Panc1 (cell line): ENCODE results near the gene ZBTB7C.

ENCODE experiments used
- POLR2AphosphoS5 ChIP-seq: IDR thresholded peaks from 2 replicates; pipeline ENCODE4 v1.6.1; 2012; ENCODE audit warnings: mild to moderate bottlenecking, low read depth, low read length, moderate library complexity
- SIN3A ChIP-seq: IDR thresholded peaks from 2 replicates; pipeline ENCODE4 v1.6.1; 2012; ENCODE audit warnings: low read depth, mild to moderate bottlenecking, low read length, moderate library complexity, borderline replicate concordance; ENCODE audit not compliant: insufficient read depth
- TCF7L2 ChIP-seq: IDR thresholded peaks from 2 replicates; pipeline ENCODE4 v1.6.1; 2011; ENCODE audit warnings: mild to moderate bottlenecking, low read depth, low read length, inconsistent platforms
- TF ChIP-seq, protein P1 (sequence below): fragments of 450-650 bp; IDR thresholded peaks from 2 replicates; pipeline ENCODE4 v1.5.1; 2017; ENCODE audit warnings: mild to moderate bottlenecking
- TF ChIP-seq, protein P2 (sequence below), 2 experiments: IDR thresholded peaks; 2 replicates each; pipeline ENCODE4 v1.6.1; 2011 to 2012; ENCODE audit warnings: low read depth in 2 of 2, control low read depth in 1 of 2, low read length in 1 of 2, mild to moderate bottlenecking in 1 of 2, moderate library complexity in 1 of 2; ENCODE audit not compliant: insufficient read depth in 1 of 2

DNA sequence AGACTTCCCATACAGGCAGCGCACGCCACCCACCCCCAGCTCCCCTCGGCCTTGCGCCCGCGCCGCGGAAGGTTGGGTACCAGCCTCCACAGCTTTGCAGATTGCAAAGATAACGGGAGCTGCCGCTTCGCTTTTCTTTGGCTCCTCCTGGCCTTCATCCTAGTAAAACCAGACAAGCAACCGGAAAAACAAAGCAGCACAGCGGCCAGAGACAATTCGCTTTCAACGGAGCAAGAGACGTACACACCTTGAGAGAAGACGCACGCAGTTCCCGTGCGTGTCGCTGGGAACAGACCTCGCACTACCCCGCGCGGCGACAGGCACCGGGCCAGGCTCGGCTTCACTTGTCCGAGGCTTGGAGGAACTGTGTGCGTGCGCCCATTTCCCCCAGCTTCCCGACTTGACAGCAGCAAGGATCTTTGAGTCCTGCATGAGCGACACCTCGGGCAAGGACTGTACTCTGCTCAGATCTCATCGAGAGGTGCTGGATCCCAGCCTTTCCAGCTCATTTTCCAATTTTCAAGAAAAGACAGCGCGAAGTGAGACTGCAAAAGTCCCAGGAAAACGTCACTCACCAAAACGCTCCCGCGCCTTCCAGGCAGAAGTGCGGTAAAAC is 964 bp downstream of the ZBTB7C start:
- TF ChIP-seq, protein P1, sequence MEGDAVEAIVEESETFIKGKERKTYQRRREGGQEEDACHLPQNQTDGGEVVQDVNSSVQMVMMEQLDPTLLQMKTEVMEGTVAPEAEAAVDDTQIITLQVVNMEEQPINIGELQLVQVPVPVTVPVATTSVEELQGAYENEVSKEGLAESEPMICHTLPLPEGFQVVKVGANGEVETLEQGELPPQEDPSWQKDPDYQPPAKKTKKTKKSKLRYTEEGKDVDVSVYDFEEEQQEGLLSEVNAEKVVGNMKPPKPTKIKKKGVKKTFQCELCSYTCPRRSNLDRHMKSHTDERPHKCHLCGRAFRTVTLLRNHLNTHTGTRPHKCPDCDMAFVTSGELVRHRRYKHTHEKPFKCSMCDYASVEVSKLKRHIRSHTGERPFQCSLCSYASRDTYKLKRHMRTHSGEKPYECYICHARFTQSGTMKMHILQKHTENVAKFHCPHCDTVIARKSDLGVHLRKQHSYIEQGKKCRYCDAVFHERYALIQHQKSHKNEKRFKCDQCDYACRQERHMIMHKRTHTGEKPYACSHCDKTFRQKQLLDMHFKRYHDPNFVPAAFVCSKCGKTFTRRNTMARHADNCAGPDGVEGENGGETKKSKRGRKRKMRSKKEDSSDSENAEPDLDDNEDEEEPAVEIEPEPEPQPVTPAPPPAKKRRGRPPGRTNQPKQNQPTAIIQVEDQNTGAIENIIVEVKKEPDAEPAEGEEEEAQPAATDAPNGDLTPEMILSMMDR, result no peak
- TF ChIP-seq TCF7L2, result no peak
- TF ChIP-seq, protein P2, sequence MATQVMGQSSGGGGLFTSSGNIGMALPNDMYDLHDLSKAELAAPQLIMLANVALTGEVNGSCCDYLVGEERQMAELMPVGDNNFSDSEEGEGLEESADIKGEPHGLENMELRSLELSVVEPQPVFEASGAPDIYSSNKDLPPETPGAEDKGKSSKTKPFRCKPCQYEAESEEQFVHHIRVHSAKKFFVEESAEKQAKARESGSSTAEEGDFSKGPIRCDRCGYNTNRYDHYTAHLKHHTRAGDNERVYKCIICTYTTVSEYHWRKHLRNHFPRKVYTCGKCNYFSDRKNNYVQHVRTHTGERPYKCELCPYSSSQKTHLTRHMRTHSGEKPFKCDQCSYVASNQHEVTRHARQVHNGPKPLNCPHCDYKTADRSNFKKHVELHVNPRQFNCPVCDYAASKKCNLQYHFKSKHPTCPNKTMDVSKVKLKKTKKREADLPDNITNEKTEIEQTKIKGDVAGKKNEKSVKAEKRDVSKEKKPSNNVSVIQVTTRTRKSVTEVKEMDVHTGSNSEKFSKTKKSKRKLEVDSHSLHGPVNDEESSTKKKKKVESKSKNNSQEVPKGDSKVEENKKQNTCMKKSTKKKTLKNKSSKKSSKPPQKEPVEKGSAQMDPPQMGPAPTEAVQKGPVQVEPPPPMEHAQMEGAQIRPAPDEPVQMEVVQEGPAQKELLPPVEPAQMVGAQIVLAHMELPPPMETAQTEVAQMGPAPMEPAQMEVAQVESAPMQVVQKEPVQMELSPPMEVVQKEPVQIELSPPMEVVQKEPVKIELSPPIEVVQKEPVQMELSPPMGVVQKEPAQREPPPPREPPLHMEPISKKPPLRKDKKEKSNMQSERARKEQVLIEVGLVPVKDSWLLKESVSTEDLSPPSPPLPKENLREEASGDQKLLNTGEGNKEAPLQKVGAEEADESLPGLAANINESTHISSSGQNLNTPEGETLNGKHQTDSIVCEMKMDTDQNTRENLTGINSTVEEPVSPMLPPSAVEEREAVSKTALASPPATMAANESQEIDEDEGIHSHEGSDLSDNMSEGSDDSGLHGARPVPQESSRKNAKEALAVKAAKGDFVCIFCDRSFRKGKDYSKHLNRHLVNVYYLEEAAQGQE (IDR thresholded peaks at IDR 0.05; ENCODE audit: insufficient read depth in 1 of 2, low read depth in 2 of 2, low read length in 1 of 2), result no peak
- no peak for TF ChIP-seq POLR2AphosphoS5
- TF ChIP-seq SIN3A, result no peak
